Middle frontal gyrus (tissue), 1 donor: Measurements from ENCODE around the gene ELOA2.
"Not testable (repeated sequence)": the region's sequence is repeated elsewhere in the genome, so short reads cannot be mapped to it uniquely, and the experiment has no call there.

Source experiments
- DNase-seq: peaks from one replicate; pipeline ENCODE4 v3.0.0-alpha.2; 2015; ENCODE audit warnings: low spot score; ENCODE audit errors: extremely low spot score

ELOA2 gene

GRCh38 chr18:47023769-47024465 lies 11.5 kb downstream of the ELOA2 start:
- DNase-seq = not testable (repeated sequence)

- not testable (repeated sequence) for DNase-seq
Measured at GRCh38 chr18:47022821-47023220, 12.6 kb downstream of the ELOA2 start.

- not testable (repeated sequence) for DNase-seq
Measured at GRCh38 chr18:47020757-47021156, 14.7 kb downstream of the ELOA2 start.

- DNase-seq = not testable (repeated sequence)
Measured at GRCh38 chr18:47019870-47020269, 15.6 kb downstream of the ELOA2 start.
